Thymus (tissue), 11 donors: ENCODE measurements around the gene RBM24. TPM values are rescaled to one million over a fixed set of nuclear protein-coding genes. Genes with fewer than 3 reads are reported as not detected.
"Not testable (repeated sequence)": the region's sequence is repeated elsewhere in the genome, so short reads cannot be mapped to it uniquely, and the experiment has no call there.

Source experiments
- DNase-seq, 9 donors: peaks; one replicate each; pipeline ENCODE4 v3.0.0-alpha.2; 2013; ENCODE audit warnings: low spot score in 9 of 9, low read depth in 6 of 9, missing footprints in 1 of 9
- H3K27ac ChIP-seq, 2 donors: one replicate each; pipeline ENCODE4 v1.5.1; 2013; ENCODE audit warnings: control low read depth in 1 of 2, low read depth in 1 of 2, low read length in 1 of 2, mild to moderate bottlenecking in 1 of 2, moderate library complexity in 1 of 2
- H3K27me3 ChIP-seq, 2 donors: one replicate each; pipeline ENCODE4 v1.5.1; 2013; ENCODE audit warnings: low read length in 1 of 2; ENCODE audit not compliant: control insufficient read depth in 2 of 2, insufficient read depth in 1 of 2
- H3K36me3 ChIP-seq, 2 donors: one replicate each; pipeline ENCODE4 v1.5.1; 2013; ENCODE audit warnings: low read length in 1 of 2, mild to moderate bottlenecking in 1 of 2, moderate library complexity in 1 of 2; ENCODE audit not compliant: control insufficient read depth in 2 of 2, insufficient read depth in 2 of 2
- H3K4me1 ChIP-seq, 2 donors: one replicate each; pipeline ENCODE4 v1.5.1; 2013; ENCODE audit warnings: low read length in 2 of 2; ENCODE audit not compliant: control insufficient read depth in 2 of 2, insufficient read depth in 2 of 2
- H3K4me3 ChIP-seq, 2 donors: one replicate each; pipeline ENCODE4 v1.5.1; 2013; ENCODE audit warnings: low read length in 2 of 2, control low read depth in 1 of 2, mild to moderate bottlenecking in 1 of 2
- H3K9me3 ChIP-seq, 2 donors: one replicate each; pipeline ENCODE4 v1.5.1; 2013; ENCODE audit warnings: low read length in 1 of 2, mild to moderate bottlenecking in 1 of 2; ENCODE audit not compliant: control insufficient read depth in 2 of 2, insufficient read depth in 1 of 2
- WGBS: extraction: QIAGEN DNeasy Blood & Tissue Kit; methylation state at CpG from one replicate; pipeline ENCODE4 v1.1.7; 2013; 5-methylcytosine and 5-hydroxymethylcytosine counted together
- polyA plus RNA-seq: library from polyadenylated mRNA; stranded (reverse); fragments of 200-250 nt; gene quantifications from one replicate; pipeline ENCODE4 v1.2.3, GENCODE V29; 2013
- total RNA-seq: library from RNA; stranded (reverse); fragments of 120-200 nt; gene quantifications from one replicate; pipeline ENCODE4 v1.2.4, GENCODE V29; 2013
- donor health status: healthy.

Gene RBM24
- total and polyA plus RNA-seq, 2 donors: 0.99 to 2.0 TPM

DNA sequence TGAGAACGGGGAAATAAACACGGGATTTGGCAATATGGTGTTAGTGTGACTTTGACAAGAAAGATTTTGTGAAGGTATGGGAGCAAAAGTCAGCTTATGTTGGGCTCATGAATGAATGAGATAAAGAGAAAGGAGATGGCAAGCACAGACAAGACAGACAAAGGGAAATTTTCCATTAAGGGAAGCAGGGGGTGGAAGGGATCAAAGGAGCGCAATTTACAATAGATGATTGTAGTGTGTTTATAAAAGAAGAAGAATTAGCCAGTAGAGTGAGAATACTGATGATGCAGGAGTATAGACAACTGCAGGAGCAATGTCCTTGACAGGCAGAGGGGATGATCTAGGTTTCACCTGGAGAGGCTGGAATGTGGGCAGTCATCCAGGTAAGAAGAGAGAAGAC, 34.1 kb downstream of the RBM24 start:
- no peak for DNase-seq
- WGBS: 98% methylated on average over 3 of the region's 3 CpGs

DNA sequence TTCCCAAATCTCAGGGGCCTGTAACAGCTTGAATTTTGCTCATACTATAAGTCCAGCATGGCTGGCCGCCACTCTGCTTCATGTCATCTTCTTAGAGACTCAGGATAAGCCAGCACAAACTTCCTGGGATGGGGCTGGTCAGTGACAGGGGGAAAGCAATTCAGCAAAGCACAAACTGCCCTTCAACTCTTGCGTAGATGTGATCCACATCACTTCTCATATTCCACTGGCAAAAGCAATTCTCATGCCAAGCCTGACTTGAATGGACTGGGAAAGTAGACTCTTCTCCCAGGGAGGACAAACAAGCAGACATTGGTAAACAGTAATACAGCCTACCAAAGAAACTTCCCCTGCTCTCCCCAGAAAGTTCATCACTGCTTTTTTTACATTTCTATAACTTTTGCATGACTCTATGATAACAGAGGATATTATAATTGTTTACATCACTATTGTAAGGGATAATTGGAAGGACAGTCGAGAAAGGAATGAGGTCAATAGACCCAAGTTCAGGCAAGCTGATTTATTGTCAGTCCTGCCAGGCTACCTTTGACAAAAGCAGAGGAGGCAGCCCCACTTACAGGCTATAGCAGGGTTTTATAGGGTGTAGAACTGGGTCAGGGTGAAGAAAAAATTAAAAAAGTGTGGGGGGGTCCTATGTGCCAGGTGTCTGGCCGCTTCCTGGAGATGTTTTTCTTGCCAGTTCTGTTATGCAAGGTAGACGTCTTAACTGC, 37.4 kb downstream of the RBM24 start:
- 93% methylated on average over 5 of the region's 5 CpGs for WGBS
- Histone ChIP-seq H3K4me1 (no peaks in the 10 kb centered on the region), H3K36me3 (no peaks in the 10 kb centered on the region), H3K27ac (no peak overlapping the region), H3K27me3 (no peaks in the 10 kb centered on the region), H3K4me3 (no peak overlapping the region), H3K9me3 (peaks cover 0 to 5% of the 10 kb centered on the region in 2 donors)
- DNase-seq: no peak

More for the DNA sequence above, 34.1 kb downstream of the RBM24 start:
- Histone ChIP-seq H3K36me3 (no peaks in the 10 kb centered on the region), H3K27me3 (no peaks in the 10 kb centered on the region), H3K4me1 (no peaks in the 10 kb centered on the region), H3K4me3 (no peak overlapping the region), H3K9me3 (no peaks in the 10 kb centered on the region), H3K27ac (no peak overlapping the region)

DNA sequence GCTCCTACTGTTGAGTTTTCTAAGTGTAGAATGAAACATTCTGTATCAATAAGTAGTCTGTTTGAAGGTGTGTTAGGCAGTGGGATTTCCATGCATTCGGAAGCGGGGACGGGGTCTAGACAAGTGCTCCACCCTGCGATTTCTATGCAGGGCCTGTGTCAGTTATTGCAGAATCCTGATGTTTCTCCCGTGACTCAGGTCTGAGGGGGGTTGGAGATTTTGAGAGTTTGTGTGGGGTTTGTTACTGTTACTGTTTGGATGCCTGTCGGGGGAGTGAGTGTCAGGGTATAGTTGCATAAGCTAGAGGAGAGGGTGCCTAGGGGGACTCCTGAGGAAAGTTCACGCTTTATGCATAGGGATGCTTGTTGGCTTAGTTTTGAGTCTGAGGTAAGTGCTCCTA, 39.1 kb downstream of the RBM24 start:
- WGBS: 96% methylated on average over 7 of the region's 7 CpGs
- DNase-seq, H3K27me3 ChIP-seq: not testable (repeated sequence)

DNA sequence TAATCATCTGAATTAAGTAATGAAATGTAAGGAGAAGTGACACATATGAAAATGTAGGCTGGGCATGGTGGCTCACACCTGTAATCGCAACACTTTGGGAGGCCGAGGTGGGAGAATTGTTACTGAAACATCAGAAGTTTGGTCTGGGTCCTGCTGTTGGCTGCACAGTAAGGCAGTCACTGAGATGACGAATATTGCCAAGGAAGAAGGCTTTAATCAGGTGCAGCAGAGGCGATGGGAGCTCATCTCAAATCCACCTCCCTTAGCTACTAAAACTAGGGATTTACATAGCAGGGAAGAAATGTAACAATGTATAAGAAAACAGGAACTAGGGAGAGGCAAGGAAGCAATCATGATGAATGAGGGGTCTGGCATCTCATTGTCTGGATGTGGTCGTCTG, 50.1 kb downstream of the RBM24 start:
- WGBS: 91% methylated on average over 5 of the region's 5 CpGs
- no peak for DNase-seq
- Histone ChIP-seq H3K36me3 (no peaks in the 10 kb centered on the region), H3K9me3 (no peaks in the 10 kb centered on the region), H3K4me1 (no peaks in the 10 kb centered on the region), H3K27ac (no peak overlapping the region), H3K4me3 (no peak overlapping the region), H3K27me3 (no peaks in the 10 kb centered on the region)

More for the DNA sequence above, 39.1 kb downstream of the RBM24 start:
- H3K36me3 ChIP-seq, H3K4me3 ChIP-seq, H3K4me1 ChIP-seq, H3K27ac ChIP-seq, H3K9me3 ChIP-seq: not testable (repeated sequence)

DNA sequence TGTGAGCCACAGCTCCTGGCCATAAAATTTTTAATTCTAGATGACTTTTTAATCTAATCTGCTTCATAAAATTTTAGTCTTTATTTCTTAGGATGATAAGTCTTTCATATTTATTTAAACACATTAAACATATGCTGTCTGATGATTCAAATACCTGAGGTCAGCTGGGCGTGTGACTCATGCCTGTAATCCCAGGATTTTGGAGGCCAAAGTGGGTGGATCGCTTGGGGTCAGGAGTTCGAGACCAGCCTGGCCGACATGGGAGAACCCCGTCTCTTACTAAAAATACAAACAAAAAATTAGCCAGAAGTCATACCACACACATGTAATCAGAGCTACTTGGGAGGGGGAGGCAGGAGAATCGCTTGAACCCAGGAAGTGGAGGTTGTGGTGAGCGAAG, 53.1 kb downstream of the RBM24 start:
- Histone ChIP-seq H3K4me1 (no peaks in the 10 kb centered on the region), H3K4me3 (no peak overlapping the region), H3K36me3 (no peaks in the 10 kb centered on the region), H3K27me3 (no peaks in the 10 kb centered on the region), H3K27ac (no peak overlapping the region), H3K9me3 (no peaks in the 10 kb centered on the region)
- WGBS: 95% methylated on average over 7 of the region's 7 CpGs
- no peak for DNase-seq

DNA sequence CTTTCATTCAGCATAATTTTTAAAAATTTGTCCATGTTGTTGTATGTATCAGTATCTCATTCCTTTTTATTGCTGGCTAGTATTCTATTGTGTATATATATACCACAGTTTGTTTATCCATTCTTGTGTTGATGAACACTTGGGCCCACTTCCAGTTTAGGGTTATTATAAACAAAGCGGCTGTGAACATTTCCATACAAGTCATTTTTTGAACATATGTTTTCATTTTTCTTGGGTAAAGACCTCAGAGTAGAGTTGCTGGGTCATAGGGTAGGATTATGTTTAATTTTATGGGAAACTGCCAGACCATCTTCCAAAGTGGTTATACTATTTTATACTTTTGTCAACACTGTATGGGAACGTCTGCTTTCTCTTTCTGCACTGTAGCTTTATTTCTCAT, 55.3 kb downstream of the RBM24 start:
- no peaks in the 10 kb centered on the region for H3K27me3 ChIP-seq
- H3K27ac ChIP-seq: no peak overlapping the region
- H3K4me1 ChIP-seq: no peaks in the 10 kb centered on the region
- H3K9me3 ChIP-seq: no peaks in the 10 kb centered on the region
- 91% methylated on average over 2 of the region's 2 CpGs for WGBS
- no peak overlapping the region for H3K4me3 ChIP-seq
- DNase-seq: no peak
- H3K36me3 ChIP-seq: no peaks in the 10 kb centered on the region

DNA sequence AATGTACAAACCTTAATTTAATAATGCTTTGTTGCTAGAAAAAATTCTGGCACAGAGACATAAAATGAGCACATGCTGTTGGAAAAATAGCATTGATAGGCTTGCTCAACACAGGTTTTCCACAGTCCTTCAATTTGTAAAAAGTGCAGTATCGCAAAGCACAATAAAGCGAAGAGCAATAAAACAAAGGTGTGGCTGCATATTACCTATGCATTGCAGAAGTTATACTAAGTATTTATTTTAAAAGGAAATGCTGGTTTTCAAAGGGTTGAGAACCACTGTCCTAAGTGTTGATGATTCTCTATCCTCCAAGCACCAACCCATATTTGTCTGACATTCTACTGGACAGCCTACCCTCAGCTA, 58.1 kb downstream of the RBM24 start:
- Histone ChIP-seq H3K4me1 (no peaks in the 10 kb centered on the region), H3K36me3 (no peaks in the 10 kb centered on the region), H3K4me3 (no peak overlapping the region), H3K27ac (no peak overlapping the region), H3K9me3 (no peaks in the 10 kb centered on the region), H3K27me3 (no peaks in the 10 kb centered on the region)
- DNase-seq: no peak
- WGBS: 99% methylated on average over 2 of the region's 2 CpGs

DNA sequence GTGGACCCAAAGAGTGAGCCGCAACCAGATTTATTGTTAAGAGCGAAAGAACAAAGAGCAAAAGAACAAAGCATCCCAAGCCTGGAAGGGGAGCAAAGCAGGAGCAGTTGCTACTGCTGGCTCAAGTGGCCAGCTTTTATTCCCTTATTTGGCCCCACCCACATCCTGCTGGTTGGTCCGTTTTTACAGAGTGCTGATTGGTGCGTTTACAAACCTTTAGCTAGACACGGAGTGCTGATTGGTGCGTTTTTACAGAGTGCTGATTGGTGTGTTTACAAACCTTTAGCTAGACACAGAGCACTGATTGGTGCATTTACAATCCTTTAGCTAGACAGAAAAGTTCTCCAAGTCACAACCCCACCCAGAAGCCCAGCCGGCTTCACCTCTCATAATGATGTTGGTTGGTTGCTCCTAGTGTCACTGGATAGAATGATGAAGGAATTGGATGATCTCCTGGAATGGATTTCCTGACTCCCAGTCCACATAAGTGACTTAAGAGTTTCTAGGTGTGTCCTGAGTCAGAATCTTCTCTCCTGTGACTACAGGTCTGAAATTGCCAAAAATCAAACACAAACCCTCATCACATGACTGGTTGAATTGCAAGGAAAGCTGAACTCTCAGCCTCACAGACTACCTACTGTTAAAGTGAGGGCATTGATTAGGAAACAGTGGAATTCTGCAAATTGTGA, 60.1 kb downstream of the RBM24 start:
- Histone ChIP-seq H3K27me3 (no peaks in the 10 kb centered on the region), H3K27ac (no peak overlapping the region), H3K36me3 (no peaks in the 10 kb centered on the region), H3K4me3 (no peak overlapping the region), H3K9me3 (no peaks in the 10 kb centered on the region), H3K4me1 (no peaks in the 10 kb centered on the region)
- WGBS: 97% methylated on average over 7 of the region's 7 CpGs
- DNase-seq: no peak

DNA sequence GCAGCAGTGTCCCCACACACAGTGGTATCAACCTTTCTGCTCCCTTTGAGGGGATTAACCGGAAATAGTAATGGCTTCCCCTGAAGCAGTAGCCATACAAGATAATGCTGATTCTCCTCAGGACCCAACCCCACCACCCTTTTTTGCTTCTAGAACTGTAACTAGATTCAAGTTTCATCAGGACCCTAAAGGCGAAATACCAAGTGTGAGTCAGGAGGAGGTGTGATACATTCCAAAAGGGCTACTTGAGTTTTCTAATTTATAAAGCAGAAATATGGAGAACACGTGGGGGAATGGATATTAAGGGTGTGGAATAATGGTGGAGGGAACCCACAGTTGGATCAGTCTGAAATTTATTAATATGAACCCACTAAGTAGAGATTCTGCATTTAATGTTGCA, 60.7 kb downstream of the RBM24 start:
- H3K27ac ChIP-seq: no peak overlapping the region
- 80% methylated on average over 3 of the region's 3 CpGs for WGBS
- H3K4me1 ChIP-seq: no peaks in the 10 kb centered on the region
- no peak overlapping the region for H3K4me3 ChIP-seq
- H3K9me3 ChIP-seq: no peaks in the 10 kb centered on the region
- H3K36me3 ChIP-seq: no peaks in the 10 kb centered on the region
- no peak for DNase-seq
- H3K27me3 ChIP-seq: no peaks in the 10 kb centered on the region
